Stimulated activated CD4-positive, alpha-beta T cell treated with anti-CD3 and anti-CD28 coated beads, Interleukin-15, amount 100 ng/mL, for 48 hours (primary cell): Measurements from ENCODE around the gene INTS11.

ENCODE experiments used
- DNase-seq, 2 donors: peaks; one replicate each; pipeline ENCODE4 v3.0.0-alpha.2; 2020; ENCODE audit warnings: low read depth in 2 of 2

Gene INTS11

GRCh38 chr1:1312450-1313314 lies 11.8 kb downstream of the INTS11 start:
- DNase-seq, result no peak

- DNase-seq, result no peak
Measured at GRCh38 chr1:1311107-1312104, 13.1 kb downstream of the INTS11 start.

- no peak for DNase-seq
Measured at GRCh38 chr1:1310476-1311053, 13.9 kb downstream of the INTS11 start.

- no peak for DNase-seq
Measured at GRCh38 chr1:1310109-1310385, 14.4 kb downstream of the INTS11 start.

GRCh38 chr1:1309251-1310108 lies 15.0 kb downstream of the INTS11 start:
- no peak for DNase-seq

GRCh38 chr1:1308756-1309250 lies 15.7 kb downstream of the INTS11 start:
- no peak for DNase-seq

GRCh38 chr1:1307923-1308755 lies 16.3 kb downstream of the INTS11 start, which contains the start of the genes ACAP3 and PUSL1:
ACAP3 (minus strand) TSS chr1:1307930; CDS start chr1:1307815, 115 bp downstream.
PUSL1 (plus strand) TSS chr1:1308597; CDS start chr1:1308644, 47 bp downstream.
- DNase-seq, result peak; percentile 82 to 85

GRCh38 chr1:1307261-1307922 lies 17.1 kb downstream of the INTS11 start:
- DNase-seq, result no peak

GRCh38 chr1:1306661-1307260 lies 17.7 kb downstream of the INTS11 start:
- DNase-seq, result no peak

- DNase-seq, result no peak
Measured at GRCh38 chr1:1306070-1306660, 18.3 kb downstream of the INTS11 start.

GRCh38 chr1:1305300-1306069 lies 19.0 kb downstream of the INTS11 start:
- peak in 1 of 2 donors; percentile 56 for DNase-seq

GRCh38 chr1:1304331-1305299 lies 19.8 kb downstream of the INTS11 start:
- no peak for DNase-seq

- no peak for DNase-seq
Measured at GRCh38 chr1:1303736-1304135, 20.7 kb downstream of the INTS11 start.

GRCh38 chr1:1302951-1303509 lies 21.4 kb downstream of the INTS11 start:
- DNase-seq, result no peak

GRCh38 chr1:1302006-1302430 lies 22.4 kb downstream of the INTS11 start:
- no peak for DNase-seq

- no peak for DNase-seq
Measured at GRCh38 chr1:1300352-1300739, 24.1 kb downstream of the INTS11 start.
